Ecto neural progenitor cell (in vitro differentiated cells): Measurements from ENCODE around the gene TOX3.

Experiments
- DNase-seq: peaks from one replicate; pipeline ENCODE4 v3.0.0-alpha.2; 2018; ENCODE audit warnings: low spot score

Gene TOX3

GRCh38 chr16:52563767-52564611, 17.0 kb upstream of the TOX3 start:
- no peak for DNase-seq

DNA sequence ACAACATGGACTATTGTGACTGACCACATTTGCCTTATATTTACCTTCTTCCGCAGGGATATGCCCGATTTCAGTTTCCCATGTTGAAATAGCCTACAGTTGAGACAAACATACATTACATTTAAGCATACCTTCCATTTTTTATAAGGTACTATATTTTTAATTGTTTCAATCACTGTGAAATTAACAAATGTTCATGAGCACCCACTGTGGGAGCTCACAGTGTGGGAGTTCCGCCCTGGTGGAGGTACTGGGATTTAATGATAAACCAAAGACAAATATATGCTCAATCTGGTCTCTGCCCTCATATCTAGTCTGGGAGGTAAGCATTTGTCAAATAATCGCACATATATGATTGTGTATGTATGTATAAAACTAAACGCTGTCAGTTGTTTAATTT, 15.8 kb upstream of the TOX3 start:
- no peak for DNase-seq

- no peak for DNase-seq
These were observed 15.2 kb upstream of the TOX3 start for GRCh38 chr16:52561910-52562741.

DNA sequence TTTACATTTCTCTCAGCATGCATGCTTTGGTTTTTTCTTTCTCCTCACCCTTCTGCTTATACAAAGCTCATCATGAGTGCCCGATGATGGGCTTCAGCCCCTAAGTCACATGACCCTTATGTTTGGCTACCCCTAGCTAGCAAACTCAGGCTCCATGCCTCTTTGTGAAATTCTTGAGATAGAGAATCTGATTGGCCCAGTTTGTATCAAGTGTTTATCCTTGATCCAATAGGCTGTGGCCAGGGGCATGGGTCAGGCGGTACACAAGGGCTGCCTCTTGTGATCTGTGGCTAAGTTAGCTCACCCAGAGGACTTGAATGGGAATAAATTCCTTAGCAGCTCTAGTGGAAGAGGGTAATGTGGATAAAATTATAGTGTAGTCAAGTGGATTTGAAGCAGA, 11.5 kb upstream of the TOX3 start:
- DNase-seq = no peak

- DNase-seq = no peak
These were observed 10.3 kb upstream of the TOX3 start for GRCh38 chr16:52557236-52557635.

GRCh38 chr16:52556083-52556482, 9.1 kb upstream of the TOX3 start:
- DNase-seq = no peak

GRCh38 chr16:52555572-52555971, 8.6 kb upstream of the TOX3 start:
- no peak for DNase-seq

GRCh38 chr16:52554334-52554733, 7.4 kb upstream of the TOX3 start:
- no peak for DNase-seq

DNA sequence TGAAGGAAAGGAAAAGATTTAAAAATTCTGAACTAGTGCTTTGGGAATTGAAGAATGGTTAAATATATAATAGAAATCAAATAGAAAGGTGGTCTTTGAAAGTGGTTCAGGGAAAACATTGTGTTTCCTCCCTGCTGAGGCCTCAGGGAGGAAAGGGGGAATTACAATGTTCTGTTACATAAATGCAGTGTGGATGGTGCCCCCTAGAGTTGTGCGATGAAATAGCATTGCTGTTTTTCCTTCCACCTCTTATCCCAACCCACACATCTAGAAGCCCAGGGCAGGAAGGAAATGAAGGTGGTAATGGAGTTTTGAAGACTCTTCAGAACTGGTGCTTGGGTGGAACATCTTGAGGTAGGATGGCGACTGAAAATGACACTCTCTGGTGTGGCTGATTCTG, 6.4 kb upstream of the TOX3 start:
- DNase-seq = no peak

GRCh38 chr16:52552643-52553042, 5.7 kb upstream of the TOX3 start:
- DNase-seq = no peak

GRCh38 chr16:52549011-52549692, 2.2 kb upstream of the TOX3 start:
- DNase-seq = no peak

DNA sequence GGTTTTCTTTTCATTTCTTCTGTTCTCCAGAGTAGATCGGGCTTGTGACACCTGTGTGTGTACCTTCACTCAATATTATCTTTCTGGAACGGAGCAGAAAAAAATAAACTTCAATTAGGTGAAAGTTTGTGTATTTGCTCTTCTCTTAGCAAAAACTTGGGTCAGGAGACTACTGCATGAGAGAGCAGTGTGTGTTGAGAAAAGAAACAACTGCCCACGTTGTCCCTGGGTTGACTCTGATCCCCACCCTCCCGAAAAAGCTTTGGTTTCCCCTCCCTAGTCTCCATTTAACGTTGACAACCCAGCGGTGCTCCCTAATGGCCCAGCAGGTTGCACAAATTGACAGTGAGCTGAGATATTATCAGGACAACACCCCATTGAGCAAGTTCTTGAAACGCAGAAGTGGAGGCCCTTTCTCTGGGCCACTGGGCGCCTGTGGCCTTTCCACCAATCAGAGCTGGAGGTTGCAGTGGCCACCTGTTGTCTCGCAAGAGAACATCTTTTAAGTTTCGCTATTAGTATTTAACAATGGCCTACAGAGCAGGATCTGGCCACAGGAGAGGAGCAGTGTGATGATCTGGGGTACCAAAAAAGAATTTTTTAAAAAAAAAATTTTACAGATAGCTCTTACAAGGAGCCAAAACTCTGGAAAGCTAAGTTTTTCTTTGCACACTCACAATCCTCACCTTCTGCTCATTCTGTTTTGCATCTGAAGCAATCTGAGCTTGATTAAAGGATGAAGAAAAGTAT, 1.5 kb upstream of the TOX3 start:
- no peak for DNase-seq

- no peak for DNase-seq
These were observed 882 bp upstream of the TOX3 start for GRCh38 chr16:52547834-52548215.

DNA sequence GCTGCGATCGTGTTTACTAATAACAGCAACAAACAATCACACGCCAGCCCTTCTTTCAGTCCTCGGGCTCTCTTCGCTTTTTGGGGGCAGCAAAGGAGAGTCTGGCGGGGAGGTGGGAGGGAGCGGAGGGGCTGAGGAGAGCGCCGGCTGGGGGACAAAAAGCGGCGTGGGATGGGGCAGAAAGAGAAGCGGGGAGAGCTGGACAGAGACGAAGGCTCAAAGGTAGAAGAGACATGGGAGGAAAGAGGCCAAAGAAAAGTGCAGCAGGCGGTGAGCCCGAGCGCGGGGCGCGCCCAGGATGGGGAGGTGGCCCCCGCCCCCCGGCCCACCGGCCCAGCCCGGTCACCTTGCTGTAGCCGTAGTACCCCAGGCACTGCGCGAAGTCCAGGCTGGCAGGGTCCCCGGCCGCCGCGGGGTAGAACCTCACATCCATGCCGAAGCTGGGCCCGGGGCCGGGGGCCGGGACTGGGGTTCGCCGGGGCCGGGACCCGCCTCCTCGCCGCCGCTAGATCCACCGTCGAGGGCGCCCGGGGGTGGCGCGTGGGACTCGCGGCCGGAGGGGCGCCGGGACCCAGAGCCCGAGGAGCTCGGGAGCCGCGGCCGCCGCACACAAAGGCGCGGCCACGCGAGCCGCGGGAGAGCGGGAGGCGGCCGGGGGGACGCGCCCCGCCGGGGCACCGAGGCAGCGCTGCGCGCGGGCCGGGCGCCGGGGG, 496 bp downstream of the TOX3 start:
- peak; percentile 56 for DNase-seq

GRCh38 chr16:52545898-52546266, 1.1 kb downstream of the TOX3 start:
- no peak for DNase-seq

GRCh38 chr16:52545222-52545897, 1.6 kb downstream of the TOX3 start:
- DNase-seq = no peak

DNA sequence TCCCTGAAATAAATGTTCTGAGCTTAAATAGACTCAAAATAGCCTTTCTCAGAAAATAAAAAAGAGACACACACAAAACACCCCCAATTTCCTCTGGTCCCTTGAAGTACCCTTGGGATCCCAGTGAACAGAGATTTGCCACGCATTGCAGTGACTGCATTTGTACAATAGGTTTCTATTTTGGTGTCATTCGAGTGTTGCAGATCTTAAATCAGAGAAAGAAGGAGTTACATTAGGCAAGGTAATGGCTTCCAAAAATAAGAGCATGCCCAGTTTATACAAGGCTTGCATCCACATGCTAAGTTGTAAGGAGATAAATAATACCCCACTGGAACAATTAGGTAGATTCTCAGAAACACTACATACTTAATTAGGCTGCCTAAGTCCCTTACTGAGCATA, 2.2 kb downstream of the TOX3 start:
- no peak for DNase-seq

GRCh38 chr16:52543654-52544053, 3.3 kb downstream of the TOX3 start:
- DNase-seq = no peak

DNA sequence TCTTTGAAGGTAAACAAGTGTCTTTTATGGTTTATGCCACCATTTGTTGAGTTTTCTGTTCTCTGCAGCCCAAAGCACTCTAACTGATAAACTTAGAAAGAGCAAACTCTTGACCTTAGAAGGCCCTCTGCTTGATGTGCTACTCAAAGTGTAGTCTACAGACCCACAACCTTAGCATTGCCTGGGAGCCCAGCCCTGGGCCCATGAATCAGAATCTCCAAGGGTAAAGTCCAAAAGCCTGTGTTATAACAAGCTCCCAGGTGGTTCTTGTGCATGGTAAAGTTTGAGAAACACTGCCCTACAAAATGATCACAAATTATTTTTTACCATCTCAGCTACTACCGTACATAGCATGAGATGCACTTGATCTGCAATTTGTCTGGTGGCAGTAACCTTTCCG, 6.0 kb downstream of the TOX3 start:
- DNase-seq = no peak

DNA sequence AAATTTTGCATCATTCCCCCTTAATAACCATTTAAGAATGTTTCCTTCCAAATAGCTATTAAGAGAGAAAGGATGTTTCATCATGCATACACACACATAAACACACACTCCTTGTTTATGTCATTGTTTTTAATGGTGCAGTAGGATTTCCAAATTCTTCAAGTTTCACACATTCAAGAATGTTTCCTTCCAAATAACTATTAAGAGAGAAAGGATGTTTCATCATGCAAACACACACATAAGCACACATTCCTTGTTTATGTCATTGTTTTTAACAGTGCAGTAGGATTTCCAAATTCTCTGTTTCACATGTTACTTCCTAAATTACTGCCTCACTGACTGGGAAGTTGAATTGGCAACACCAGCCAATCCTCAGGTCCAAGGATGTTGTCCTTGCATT, 7.8 kb downstream of the TOX3 start:
- DNase-seq = no peak

- DNase-seq = no peak
These were observed 8.4 kb downstream of the TOX3 start for GRCh38 chr16:52538511-52538910.
